Breast epithelium (tissue), 3 donors: Measurements from ENCODE around the gene ARHGAP21.

ENCODE experiments used
- CTCF ChIP-seq, 3 donors: fragments of 450-650 bp; IDR thresholded peaks; one replicate each; pipeline ENCODE4 v1.5.1; 2016 to 2017; ENCODE audit warnings: antibody characterized with exemption in 3 of 3, mild to moderate bottlenecking in 3 of 3, moderate library complexity in 3 of 3
- POLR2A ChIP-seq: fragments of 450-650 bp; IDR thresholded peaks from one replicate; pipeline ENCODE4 v1.6.1; 2016; ENCODE audit warnings: antibody characterized with exemption, mild to moderate bottlenecking, moderate library complexity
- POLR2AphosphoS5 ChIP-seq, 3 donors: sonication (generic); formaldehyde crosslinking; IDR thresholded peaks; one replicate each; pipeline ENCODE4 v1.6.1; 2017; ENCODE audit warnings: antibody characterized with exemption in 3 of 3

- no peak for TF ChIP-seq POLR2A
- TF ChIP-seq CTCF (IDR thresholded peaks at IDR 0.05), result no peak
- no peak for TF ChIP-seq POLR2AphosphoS5 (IDR thresholded peaks at IDR 0.05)
Measured at GRCh38 chr10:24625778-24626177, 97.9 kb downstream of the ARHGAP21 start.
